Cardiac fibroblast (primary cell): ENCODE measurements around the gene MARCHF10.
A peak's percentile ranks its signal among the peaks of the same experiment; 100 is the strongest.
"Not testable (repeated sequence)": the region's sequence is repeated elsewhere in the genome, so short reads cannot be mapped to it uniquely, and the experiment has no call there.

Experiments used
- DNase-seq, 2 donors: peaks; one replicate each; pipeline versions ENCODE4 v3.0.0 to v3.0.0-alpha.2; 2010; ENCODE audit warnings: low read depth in 2 of 2
- H3K4me3 ChIP-seq, 2 donors: replicated peaks in 1 of 2; 1 replicate in 1 of 2; 2 replicates in 1 of 2; pipeline ENCODE4 v1.5.1; 2011; ENCODE audit warnings: low read depth in 2 of 2, low read length in 2 of 2, mild to moderate bottlenecking in 2 of 2, moderate library complexity in 1 of 2
- CTCF ChIP-seq: IDR thresholded peaks from one replicate; pipeline ENCODE4 v1.5.1; 2011; ENCODE audit warnings: low read depth, mild to moderate bottlenecking, low read length, inconsistent platforms

The MARCHF10 gene

GRCh38 chr17:62848334-62848733, 40.2 kb upstream of the MARCHF10 start:
- H3K4me3 ChIP-seq: no peak overlapping the region
- no peak for TF ChIP-seq CTCF

GRCh38 chr17:62847426-62847825, 39.3 kb upstream of the MARCHF10 start:
- DNase-seq: no peak
- TF ChIP-seq CTCF: no peak
- H3K4me3 ChIP-seq: no peak overlapping the region

More at GRCh38 chr17:62848334-62848733, 40.2 kb upstream of the MARCHF10 start:
- no peak for DNase-seq

GRCh38 chr17:62840871-62841270, 32.8 kb upstream of the MARCHF10 start:
- TF ChIP-seq CTCF: no peak
- no peak overlapping the region for H3K4me3 ChIP-seq
- DNase-seq: no peak

- DNase-seq, H3K4me3 ChIP-seq: not testable (repeated sequence)
These were observed 25.7 kb upstream of the MARCHF10 start for GRCh38 chr17:62833816-62834215.

GRCh38 chr17:62832405-62832804, 24.3 kb upstream of the MARCHF10 start:
- no peak for TF ChIP-seq CTCF
- H3K4me3 ChIP-seq: no peak overlapping the region
- DNase-seq: no peak

- not testable (repeated sequence) for DNase-seq
These were observed 23.0 kb upstream of the MARCHF10 start for GRCh38 chr17:62831066-62831465.

GRCh38 chr17:62827746-62828485, 19.8 kb upstream of the MARCHF10 start:
- no peak for TF ChIP-seq CTCF
- no peak overlapping the region for H3K4me3 ChIP-seq
- peak; percentile 72 to 74 for DNase-seq

More at GRCh38 chr17:62831066-62831465, 23.0 kb upstream of the MARCHF10 start:
- not testable (repeated sequence) for H3K4me3 ChIP-seq

- no peak for TF ChIP-seq CTCF
- H3K4me3 ChIP-seq: no peak overlapping the region
These were observed 18.8 kb upstream of the MARCHF10 start for GRCh38 chr17:62826956-62827355.

More at GRCh38 chr17:62826956-62827355, 18.8 kb upstream of the MARCHF10 start:
- peak in 1 of 2 donors; percentile 57 for DNase-seq
